Stimulated activated CD4-positive, alpha-beta T cell treated with anti-CD3 and anti-CD28 coated beads, Interleukin-12 subunit alpha, Interleukin-12 subunit beta, amount 100 ng/mL, for 48 hours (primary cell): ENCODE measurements around the gene ZMIZ1.

Source experiments
- DNase-seq, 3 donors: peaks; one replicate each; pipeline ENCODE4 v3.0.0-alpha.2; 2020; ENCODE audit warnings: low read depth in 2 of 3, low spot score in 1 of 3

Gene ZMIZ1

DNA sequence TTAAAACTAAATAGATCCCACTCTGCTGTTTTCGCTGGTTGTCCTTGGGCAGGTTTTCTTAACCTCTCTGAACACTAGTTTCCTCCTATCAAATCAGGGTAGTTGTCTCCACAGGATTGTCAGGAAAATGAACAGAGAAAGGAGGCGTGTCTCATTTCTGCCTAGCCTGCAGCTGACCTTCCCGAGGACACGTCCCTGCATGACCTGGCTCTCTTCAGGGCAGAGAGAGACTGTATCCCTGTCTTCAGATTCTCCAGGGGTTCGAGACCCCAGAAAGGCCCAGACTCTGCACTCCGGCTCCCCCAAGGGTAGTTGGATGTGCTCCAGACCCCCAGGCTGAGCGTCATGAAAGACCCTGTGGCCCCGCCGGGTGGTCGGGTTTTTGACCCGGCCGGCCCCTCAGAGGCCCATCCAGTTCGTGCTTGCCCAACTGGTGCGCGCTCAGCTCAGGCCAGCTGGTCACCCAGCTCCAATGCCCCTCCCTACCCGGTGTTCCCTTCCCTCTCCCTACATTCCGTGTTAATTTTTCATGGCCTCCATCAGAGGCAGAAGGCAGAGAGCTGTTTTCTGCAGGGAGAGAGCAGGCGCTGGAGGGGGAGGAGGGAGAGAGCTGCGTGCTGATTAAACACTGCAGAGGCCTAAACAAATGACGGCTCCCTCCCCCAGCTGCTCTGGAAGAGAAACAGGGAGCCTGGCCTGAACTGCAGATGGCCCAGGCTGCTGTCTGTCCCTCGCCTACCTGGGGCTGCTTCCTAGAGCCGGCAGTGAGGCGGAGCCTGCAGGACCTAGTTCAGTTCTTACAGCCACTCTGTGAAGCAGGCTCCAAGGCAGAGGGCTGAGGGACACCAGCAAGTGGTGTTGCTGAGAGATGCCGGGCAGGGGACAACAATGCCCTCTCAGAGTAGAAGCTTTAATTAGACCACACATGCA lies 192.3 kb downstream of the ZMIZ1 start:
- no peak for DNase-seq

DNA sequence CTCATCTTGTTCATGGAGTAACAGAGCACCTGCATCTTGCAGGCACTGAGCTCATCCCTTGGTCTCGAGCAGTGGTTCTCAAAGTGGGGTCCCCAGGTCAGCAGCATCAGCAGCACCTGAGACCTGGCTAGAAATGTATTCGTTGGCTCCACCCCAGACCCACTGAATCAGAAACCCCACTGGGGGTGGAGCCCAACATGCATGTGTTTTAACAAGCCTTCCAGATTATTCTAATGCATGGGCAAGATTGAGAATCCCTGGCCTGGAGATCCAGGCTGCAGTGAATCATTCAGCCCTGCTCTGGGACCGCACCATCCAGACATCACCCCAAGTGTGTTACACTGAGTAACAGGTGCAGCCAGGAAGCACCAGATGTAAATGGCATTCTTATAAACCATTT lies 193.4 kb downstream of the ZMIZ1 start:
- no peak for DNase-seq

DNA sequence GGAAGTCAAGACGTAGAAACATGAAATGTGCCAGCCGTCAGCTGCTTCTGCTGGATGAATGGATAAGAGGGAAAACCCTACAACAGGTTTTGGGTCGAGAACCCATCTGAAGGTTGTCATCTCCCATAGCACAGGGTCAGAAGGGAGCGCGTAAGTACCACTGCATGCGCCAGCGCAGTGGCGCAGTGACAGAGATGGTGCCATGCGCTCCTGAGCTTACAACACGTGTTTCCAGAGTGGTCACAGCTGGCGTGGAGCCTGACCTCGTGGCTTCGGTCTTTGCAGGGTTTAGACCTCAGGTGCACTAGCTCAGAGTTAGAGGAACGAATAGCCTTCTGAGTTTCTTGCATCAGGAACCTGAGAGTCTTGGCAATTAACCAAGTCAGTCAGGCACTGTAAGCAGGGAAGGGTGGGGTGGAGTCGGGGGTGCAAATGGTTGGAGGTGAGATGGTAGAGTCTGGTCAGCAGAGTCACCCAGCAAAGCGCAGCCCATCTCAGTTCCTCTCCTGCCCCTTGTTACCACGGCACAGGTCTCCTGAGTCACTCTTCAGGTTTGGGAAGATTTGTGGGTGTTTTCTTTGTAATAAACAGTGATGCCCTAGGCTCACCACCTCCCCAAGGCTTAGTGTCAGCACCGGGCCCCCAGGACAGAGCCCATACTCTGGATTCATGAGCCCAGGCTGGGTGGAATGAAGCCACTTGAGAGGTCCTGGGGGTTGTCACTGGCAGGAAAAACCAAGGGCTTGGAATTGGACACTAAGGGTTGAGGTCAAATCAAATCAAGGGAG lies 194.4 kb downstream of the ZMIZ1 start:
- DNase-seq = no peak

DNA sequence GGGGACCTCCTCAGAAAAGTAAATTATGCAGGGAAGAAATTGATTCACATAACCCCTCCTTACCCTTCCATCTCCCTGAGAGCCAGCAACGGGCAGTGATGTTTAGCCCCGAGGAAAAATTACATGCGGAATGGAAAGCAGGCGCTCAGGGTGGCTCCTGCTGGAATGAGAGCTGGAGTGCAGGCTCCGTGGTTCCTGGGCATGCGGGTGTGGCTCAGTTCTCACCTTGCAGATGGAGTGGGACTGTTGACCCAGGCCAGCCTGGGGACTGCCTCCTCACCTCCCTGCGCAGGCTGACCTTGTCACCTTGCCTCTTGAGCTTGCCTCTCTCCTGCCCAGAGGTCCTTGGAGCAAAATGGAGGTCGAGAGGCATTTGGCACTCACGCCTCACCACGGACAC lies 195.2 kb downstream of the ZMIZ1 start:
- DNase-seq = no peak

DNA sequence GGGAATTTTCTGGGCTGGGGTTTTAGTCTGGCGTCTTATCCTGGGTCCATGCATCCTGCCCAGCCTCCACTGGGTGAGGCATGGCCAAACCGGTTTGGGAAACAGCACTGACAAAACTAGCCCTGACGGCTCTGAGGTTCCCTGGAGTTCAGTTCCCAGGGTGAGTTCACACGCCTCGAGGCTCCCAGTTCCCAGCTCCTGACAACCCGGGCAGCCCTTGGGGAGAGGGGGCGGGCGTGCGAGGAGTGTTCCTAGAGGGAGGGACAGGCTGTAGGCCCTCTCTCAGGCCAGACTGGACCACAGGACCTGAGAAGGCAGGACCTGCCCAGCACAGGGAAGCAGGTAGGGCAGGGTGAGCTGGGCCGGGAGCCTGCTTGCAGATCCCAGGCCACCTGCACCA lies 196.2 kb downstream of the ZMIZ1 start:
- no peak for DNase-seq

DNA sequence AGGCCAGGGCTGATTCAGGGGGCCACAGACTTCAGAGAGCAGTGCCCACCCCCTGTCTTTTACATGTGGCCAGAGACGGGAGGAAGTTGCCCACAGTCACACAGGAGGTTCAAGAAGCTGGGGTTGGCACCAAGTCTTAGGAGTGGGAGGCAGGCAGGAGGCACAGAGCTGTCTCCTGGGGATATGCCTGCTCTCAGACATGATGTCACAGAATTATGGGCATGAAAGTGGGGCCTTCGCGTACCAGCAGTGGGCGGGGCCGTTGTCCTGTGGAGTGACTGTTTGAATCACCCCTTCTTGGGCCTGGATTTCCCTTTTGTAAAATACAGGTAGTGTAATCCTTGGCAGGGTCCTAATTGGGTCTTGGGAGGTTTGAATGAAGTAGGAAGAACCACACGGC lies 197.3 kb downstream of the ZMIZ1 start:
- no peak for DNase-seq

DNA sequence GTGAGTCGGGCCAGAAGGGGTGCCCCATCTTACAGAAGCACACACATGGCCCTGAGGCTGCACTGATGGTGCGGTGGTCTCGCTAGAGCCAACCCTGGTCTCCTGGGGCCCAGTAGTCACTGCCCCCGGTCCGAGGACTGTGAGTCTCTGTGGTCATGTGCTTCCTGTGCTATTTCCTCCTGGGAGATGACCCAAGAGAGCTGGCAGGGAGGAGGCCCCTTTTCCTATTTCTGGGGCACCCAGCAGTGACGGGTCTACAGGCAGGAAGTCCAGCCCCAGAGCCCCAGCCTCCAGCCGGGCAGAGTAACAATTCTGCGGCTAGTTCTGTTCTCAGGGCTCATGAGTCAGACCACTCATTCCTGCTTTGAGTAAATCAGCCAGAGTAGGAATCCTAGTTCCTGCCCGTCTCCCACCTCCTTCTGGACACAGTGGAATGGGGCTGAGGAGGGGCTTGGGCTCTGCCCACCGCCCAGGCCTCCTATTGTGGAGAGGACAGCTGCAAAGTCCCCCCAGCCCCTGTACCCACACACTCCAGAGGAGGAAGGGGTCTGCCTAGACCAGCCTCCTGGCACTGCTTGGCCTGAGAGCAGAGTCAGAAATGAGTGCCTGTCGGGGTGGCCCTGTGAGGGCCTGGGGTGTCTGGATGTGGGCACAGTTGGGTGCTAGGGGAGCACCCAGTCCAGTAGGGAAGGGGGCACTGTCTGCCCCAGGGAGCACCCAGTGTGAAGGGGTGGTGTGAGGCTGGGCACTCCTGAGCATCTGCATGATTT lies 198.0 kb downstream of the ZMIZ1 start:
- no peak for DNase-seq

DNA sequence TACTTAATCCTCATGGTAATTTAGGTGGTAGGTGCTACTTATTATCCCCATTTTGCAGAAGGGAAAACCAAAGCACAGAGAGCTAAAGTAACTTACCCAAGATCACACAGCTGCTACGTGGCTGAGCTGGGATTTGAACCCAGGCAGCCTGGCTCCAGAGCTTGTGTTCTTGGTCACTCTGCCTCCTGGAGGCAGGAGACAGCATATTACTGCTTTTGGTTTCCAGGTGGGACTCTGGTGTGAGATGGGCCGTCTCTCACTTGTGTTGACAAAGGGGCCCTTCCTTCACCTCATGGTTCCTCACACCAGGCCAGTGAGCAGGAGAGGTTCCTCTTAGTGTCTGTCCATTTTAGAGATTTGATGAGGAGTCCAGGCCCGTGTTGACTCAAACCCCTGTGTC lies 198.7 kb downstream of the ZMIZ1 start:
- no peak for DNase-seq

DNA sequence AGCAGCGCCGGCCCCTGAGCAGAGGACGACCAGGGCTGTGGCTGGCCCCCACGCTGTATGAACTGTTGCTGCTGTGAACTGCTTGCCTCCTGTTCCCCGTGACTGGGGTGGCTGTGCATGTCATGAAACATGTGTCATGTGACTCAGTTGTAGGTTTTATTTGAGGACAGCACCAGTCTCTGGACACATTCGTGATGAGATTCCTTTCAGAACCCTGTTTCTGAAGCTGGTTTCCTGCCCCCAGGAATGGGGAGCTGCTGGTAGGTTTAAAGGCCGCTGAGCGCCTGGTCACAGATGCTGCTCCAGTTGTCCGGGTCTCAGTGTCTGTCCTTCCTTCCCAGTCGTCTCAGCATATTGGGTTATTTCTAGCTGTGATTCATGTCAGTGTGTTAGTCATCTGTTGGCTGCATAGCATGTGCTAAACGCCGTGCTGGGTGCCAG lies 199.4 kb downstream of the ZMIZ1 start:
- DNase-seq = no peak

DNA sequence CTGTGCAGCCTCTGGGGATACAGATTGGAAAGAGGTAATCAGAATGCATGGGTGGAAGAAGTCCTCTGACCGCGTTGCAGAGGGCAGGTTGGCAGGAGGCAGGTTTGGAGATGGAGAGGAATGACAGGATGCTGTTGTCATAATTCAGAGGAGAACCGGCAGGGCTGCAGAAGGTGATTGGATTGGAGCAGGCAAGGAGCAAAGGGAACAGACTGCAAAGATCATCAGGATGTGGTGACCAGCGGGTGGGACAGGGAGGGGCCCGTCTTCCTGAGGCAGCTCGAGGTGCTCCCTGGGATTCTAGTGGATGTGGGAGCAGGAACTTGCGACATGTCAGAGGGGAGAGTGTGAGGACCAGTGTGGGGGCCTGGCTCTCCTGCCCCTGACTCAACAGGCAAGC lies 200.0 kb downstream of the ZMIZ1 start:
- DNase-seq = no peak

DNA sequence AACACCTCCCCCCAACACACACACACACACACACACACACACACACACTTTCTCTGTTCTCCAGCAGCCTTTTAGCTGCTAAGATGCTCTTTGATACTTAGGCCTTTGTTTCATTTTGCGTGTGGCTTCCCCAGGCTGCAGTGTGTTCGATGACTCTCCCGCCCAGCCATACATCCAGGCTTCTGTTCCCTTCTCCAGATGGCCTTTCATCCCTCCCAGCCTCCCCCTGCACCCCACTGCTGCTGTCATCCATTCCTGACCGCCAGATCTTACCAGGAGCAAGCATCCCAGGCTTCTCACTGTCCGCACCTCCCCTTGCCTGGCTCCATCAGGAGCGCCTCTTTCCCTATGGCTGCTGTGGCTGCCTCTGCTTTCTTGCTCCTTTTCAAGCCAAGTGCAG lies 200.7 kb downstream of the ZMIZ1 start:
- DNase-seq = no peak

DNA sequence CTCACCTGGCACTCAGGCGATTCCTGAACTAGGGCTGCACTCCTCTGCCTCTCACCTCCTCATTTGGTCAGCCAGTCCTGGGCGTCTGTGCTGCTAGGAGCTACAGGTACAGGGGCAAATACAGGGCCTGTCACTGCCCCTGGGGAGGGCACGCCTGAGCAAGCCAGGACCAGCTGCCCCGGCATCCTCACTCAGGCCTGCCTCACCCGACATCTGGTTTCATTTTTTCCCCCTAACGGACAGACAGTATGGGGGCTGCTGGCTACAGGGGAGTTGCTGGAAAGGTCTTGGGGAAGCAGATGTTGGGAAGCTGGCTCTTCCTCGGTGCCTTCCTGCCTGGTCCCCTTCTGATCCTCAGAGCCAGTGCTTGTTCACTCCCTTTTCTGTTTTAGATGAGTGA lies 201.2 kb downstream of the ZMIZ1 start:
- no peak for DNase-seq

DNA sequence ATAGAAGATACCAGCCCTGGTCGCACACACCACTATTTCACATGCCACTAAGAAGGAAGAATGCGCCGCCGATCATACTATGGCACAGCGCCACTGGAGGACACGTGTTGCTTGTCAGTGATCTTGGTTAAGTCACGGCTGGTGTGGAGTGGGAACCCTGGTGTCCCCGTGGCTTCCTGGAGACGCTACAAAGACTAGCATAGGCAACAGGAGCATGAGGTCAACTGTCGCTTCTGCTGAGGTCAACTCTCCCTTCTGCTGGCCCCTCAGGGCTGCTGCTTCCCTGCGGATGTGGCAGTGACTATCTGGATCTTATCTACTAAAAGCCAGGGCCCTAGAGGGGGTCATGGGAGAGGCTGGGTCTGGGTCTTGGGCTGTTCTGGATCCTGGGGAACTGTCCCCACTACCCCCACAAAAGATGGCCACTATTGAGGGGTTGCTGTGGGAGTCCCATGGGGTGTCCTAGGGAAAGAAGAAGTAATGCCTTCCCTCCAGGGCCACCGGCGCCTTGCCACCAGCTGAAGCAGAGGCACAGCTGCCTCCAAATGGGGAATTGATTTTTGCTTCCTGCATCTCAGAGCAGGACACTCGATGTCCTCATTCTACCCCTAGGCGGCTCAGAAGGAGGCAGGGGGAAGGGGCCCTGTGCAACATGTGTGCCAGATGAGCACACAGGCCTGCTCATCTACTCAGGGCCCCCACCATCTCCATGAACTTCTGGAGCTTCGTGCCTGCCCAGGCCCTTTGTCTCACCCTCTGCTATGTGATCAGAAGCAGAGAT lies 201.9 kb downstream of the ZMIZ1 start:
- DNase-seq = no peak

DNA sequence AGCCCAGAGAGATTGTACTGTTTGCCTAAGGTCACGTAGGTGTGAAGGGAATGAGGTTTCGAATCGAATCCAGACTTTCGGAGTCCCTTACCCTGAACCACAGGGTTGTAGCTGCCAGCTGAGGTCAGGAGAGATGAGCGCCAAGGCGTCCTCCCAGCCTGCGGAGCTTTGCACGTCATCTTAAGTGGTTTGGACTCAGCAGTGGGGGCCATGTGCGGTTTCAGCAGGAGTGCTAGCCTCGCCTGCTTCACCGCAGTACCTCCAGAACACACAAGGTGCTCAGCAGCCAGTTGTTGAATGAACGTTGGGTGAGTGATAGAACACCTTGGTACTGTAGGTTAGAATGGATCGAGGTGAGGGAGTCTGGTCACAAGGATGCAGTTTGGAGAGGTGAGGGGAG lies 203.6 kb downstream of the ZMIZ1 start:
- no peak for DNase-seq

DNA sequence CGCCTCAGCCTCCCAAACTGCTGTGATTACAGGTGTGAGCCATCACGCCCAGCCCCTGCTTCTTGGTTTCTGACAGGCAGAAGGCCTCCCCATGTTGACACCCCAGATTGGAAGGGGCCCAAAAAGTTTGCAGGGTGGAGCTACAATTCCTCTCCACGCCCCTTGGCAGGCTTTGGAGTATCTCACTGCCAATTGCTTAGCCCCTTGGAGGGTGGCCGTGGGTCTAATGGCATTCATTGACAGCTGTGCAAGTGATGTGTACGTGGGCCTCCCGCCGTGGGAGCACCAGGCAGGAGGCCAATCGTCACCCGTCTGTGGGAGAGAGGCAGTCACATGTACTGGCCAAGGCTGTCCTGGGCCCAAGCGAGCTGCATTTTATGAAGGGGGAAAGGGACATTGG lies 204.8 kb downstream of the ZMIZ1 start:
- DNase-seq = no peak

DNA sequence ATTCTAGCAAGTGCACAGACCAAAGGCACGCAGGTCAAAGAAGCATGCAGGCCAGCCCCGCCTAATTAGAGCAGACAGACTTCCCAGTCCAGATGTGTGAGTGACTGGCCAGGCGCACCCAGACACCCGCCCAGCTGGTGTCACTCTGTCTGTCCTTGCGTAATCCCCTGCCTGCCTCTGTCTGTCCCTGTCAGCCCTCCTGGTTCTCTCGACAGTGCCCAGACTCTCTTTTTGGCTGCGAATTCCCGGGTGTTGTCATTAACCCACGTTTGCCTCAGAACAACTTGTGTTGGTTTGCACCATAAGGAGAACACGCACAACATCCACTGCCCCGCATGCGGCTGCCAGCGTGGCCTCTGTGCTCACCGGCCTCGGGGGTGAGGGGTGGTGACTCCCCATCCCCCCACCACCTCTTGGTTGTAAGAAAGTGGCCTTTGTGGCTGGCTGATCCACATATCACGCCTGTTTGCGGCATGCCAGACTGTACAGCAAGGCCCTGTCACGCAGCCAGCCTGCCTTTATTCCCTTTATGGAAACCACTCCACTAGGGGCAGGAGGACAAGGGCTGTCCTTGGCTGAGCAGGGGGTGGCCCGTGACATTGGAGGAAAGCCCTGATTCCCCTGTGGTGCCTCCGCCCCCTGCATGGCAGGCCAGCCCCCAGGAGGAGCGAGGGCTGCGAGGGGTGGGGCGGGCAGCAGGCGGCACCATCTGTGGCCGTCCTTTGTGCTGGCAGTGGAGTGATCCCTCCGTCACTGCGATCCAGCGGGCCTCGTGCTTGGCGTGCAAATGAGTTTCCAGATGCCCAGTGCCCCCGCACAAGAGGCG lies 205.7 kb downstream of the ZMIZ1 start:
- DNase-seq = no peak

DNA sequence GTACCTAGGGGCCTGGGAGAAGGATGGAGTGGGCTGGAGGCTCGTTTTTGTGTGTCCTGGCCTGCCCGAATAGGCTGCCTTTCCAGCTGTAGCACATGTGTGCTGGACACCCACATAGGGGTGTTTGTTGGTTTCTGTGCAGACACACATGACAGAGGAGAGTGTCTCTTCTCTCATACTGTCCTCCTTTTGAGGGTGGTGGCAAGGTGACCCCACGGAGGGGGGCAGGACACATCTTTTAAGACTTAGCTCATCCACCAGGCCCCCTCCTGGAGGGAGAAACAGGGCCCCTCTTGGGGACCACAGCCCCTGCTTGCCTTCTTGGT lies 206.3 kb downstream of the ZMIZ1 start:
- no peak for DNase-seq

DNA sequence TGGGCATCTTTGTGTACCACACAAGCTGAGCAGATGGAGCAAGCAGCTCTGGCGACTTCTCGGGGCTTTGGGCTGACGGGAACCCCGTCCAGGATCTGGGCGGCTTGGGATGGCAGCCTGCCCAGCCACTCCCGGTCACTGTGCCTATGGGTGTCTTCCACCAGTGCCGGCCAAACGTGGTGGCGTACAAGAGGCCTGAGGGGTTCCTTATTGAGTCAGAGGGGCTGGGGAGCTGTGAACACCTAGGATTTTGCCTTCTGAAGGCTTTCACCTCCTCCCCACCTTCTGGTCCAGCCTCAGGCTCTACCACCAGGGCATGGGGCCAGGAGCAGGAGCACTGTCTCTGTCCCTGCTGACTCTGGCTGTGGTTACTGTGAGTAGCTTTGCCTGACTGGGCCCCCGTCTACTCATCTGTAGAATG lies 206.7 kb downstream of the ZMIZ1 start:
- no peak for DNase-seq

DNA sequence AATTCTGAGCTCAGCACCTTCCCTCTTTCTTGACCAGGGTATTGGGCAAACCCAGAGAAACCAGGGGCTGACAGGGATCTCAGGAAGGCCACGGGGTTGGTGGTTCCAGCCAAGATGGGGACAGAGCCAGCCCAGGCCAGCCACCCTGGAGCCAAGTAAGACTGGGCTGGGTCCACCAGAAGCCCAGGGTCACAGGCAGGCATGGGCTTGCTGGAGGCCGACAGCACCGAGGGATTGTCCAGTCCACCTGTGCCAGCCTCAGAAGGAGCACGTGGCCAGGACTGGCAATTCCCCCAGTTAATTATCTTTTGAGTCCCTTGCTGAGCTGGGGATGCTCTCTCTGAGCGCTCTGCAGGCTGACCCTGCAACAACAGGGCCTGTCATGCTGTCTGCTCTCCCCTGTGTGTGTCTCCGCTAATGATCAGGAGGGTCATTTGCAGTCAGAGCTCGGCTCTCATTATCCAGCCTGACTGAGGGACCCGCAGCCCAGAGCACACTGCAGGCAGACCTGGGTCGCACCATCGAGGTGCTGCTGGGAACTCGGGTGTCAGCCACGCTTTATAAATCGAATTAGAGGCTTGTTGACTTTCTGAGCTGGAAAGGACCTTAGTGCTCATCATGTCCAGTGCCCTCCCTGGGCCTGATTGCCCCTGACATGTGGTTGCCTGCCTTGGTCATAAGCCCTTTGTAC lies 209.0 kb downstream of the ZMIZ1 start:
- no peak for DNase-seq
